Stimulated activated CD4-positive, alpha-beta T cell treated with anti-CD3 and anti-CD28 coated beads, Interleukin-12 subunit alpha, Interleukin-12 subunit beta, amount 100 ng/mL, for 48 hours (primary cell): Measurements from ENCODE around the gene KANSL1.

Experiments used
- DNase-seq, 3 donors: peaks; one replicate each; pipeline ENCODE4 v3.0.0-alpha.2; 2020; ENCODE audit warnings: low read depth in 2 of 3, low spot score in 1 of 3

KANSL1 gene

DNA sequence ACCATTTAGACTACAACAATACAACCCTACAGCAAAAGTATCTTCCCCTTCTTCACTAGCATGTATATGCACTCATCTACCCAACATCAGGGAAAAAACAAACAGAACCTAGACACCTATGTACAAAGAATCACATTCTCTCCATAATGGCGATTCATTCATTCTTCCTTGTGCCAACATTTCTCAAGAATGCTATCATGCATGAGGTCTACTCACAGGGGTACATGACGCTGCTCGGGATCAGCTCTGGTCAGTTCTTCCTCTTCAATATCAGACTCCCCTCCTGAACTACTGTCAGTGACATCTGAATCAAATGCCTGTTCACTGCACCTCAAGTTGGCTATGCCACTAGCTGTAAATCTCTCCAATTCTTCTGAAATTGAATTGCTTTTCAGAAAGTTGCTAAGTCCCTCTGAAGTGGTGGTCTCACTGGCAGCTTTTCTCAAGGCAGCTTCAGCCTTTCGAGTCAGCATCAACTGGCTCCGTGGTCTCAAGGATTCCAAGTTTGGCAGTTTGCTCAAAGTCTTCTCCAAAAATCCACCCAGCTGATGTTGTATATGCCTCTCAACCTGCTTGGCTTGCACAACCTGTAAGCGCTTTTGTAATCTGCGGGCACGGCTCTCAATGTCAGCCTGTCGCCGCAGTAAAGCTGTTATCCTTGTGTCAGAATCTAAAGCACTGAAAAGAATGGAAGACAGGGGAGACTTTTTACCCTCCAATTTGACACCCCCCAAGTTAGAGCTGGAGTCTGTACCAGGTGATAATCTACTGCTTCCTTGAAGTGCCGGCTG is 22.4 kb downstream of the KANSL1 start:
- DNase-seq: no peak

DNA sequence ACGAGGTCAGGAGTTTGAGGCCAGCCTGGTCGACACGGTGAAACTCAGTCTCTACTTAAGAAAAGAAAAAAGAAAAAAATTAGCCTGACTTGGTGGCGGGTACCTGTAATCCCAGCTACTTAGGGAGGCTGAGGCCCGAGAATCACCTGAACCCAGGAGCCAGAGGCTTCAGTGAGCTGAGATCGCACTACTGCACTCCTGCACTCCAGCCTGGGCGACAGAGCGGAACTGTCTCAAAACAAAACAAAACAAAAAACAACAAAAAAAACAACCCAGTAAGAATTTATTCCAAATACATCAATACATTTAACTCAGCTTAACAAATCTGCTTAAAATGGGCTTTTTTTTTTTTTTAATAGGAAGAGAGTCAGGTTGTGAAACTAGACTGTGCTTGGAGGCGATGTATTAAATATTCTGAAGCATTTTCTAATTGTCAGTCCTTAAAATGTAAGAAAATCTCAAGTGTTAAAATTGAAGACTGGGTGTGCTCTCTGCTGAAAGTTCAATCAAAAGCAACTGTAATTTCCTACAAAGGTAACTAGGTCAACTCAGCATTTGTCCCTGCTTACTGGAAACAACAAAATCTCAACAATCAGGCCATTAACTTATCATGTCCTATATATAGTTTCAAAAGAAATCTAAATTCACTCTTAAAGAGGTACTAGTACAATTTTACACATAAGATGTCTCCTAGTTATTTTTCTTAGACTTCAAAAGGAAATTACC is 23.2 kb downstream of the KANSL1 start:
- DNase-seq: no peak

DNA sequence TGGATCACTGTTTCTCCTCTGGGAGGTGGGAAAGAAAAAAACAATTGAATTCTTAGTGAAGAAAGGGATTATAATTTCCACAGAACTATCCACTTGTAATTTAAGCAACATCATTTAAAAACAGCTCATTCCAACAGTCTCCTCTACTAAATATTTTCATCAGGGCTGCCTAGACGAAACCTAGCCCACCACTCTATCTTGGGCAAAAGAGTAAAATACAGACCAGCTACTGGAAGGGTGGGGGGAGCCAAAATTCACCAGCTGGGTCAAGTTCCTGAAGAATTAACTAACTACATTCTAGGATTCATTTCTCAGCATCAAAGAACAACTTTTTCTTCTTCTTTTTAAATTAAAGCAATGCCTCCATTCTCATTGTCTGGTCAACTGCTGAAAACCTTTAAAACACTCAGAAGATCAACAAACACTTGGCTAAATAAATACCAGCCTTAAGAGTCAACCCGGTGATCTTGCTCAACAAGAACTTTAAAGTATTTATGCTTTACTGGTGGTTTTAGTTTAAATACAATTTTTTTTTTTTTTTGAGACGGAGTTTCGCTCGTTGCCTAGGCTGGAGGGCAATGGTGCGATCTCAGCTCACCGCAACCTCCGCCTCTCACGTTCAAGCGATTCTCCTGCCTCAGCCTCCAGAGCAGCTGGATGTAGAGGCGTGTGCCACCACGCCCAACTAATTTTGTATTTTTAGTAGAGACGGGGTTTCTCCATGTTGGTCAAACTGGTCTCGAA is 25.2 kb downstream of the KANSL1 start:
- no peak for DNase-seq

DNA sequence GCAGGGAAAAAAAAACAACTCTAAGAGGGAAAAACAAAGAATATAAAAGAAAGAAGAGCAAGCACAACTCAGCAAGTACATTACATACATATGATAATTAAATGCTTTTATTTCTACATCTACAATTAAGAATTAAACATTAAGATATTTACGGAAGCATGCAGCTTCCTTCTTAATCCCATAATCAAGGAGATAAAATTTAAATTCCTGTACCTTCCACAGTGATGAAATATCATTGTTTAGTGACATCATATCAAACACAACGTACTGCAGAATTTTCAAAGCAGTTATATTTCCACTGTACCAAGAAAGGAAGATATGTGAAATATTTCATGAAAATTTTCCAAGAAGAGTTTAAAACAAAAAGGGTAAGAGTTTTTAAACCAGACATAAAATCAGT is 26.0 kb downstream of the KANSL1 start:
- DNase-seq: no peak

DNA sequence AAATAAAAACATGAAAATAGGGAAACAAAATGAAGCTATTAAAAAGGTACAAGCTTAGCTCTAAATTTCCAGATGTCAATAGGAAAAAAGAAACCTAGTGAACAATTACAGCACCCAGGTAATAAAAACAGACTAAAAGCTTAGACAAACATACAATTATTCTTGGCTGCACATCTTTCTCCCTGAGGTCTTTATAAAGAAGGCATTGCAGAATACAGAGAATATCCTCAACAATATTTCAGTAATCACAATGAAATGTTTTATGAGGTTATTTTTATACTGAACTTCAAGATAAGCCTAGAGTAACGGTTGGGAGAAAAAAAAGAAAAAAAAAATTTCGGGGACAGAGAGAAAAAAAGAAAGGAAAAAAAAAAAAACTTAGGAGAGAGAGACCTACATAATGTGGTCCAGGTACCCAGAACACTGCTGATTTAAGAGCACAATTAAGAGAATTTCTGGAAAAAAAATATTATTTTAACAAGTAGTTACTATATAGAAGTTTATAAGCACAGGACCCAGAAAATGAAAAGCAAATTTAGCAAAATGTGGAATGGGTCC is 26.5 kb downstream of the KANSL1 start:
- no peak for DNase-seq

DNA sequence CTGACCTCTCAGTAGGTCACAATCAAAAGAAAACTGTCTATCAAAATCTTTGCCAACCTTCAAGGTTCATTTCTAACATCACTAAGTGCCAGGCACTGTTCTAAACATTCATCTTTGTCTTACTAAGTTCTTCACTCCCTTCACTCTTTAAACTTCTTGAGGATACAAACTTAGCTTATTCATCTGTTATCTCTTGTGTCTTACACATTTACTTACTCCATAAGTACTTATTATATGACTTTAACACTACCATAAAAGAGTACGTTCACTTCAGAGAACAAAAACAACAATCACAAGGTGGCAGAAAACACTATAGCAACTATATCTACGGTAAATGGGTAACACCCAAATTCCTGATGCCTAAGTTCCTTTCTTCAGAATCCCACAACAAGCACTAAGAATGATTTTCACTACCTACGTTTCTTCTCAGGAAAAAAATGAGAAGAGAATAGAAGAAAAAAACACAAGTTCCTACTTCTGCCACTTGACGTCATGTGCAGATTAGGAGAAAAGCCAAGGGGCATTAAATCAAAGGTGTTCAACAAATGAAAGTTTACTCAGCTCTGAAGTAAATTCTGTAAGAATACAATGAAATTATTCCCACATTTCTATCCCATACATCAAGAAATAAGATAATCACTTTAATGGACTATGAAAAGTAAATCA is 29.2 kb downstream of the KANSL1 start:
- DNase-seq: no peak

DNA sequence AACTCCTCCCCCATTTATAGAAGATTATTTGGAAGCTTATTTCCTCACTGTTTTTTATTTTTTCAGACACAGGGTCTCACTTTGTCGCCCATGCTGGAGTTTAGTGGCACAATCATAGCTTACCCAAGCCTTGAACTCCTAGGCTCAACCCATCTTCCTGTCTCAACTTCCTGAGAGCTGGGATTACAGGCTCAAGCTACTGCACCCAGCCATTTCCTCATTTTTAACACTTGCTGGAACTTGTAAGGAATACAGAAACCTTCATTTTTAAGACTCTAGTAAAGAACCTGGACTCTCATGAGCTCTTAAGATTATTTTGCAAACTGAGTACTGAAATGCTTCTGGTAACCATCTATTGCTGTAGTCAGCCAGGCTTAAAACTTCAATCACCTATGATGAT is 29.9 kb downstream of the KANSL1 start:
- no peak for DNase-seq

DNA sequence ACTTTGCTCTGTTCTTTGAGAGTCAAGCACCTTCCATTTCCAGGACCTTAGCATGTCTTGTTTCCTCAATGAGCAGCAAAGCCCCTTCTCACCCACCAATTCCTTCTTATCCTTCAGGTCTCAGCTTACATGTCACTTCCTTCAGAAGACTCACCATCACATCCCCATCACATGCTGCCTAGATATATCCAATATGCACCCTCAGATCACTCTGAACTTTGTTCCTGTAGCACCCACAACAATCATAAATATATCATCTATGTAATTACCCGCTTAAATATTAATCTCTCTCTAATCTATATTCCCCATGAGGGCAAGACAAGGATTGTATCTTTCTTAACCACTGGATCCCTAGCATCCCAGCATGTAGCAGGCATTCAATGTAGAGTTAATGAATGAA is 30.4 kb downstream of the KANSL1 start:
- no peak for DNase-seq

DNA sequence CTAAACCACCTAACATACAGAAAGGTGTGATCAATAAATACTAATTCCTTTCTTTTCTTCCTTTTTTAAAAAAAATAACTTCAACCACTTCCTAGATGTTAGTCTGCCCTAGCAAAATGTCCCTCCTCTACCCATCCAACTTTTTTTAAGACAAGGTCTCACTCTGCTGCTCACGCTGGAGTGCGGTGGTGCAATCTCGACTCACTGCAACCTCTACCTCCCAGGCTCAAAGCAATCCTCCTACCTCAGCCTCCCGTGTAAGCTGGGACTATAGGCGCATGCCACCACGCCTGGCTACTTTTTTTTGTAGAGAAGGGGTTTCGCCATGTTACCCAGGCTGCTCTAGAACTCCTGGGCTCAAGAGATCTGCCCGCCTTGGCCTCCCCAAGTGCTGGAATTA is 33.1 kb downstream of the KANSL1 start:
- no peak for DNase-seq

DNA sequence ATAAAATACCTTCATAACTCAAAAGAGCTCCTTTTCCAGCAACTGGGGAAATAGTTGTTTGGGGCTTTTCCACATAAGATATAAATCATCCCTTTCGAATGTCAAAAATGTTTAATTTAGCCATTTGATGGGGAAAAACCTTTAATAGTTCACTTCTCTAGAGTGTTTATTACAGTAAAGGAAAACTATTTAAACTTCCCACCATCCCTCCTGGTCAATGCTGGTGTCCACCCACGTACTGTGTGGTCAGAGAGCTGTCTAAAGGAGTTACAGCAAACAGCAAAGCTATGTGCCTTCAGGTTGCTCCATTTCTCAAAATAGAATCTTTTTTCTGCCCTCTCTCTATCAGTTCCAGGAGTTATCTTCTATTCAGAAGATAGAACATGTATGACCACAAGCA is 33.5 kb downstream of the KANSL1 start:
- no peak for DNase-seq

DNA sequence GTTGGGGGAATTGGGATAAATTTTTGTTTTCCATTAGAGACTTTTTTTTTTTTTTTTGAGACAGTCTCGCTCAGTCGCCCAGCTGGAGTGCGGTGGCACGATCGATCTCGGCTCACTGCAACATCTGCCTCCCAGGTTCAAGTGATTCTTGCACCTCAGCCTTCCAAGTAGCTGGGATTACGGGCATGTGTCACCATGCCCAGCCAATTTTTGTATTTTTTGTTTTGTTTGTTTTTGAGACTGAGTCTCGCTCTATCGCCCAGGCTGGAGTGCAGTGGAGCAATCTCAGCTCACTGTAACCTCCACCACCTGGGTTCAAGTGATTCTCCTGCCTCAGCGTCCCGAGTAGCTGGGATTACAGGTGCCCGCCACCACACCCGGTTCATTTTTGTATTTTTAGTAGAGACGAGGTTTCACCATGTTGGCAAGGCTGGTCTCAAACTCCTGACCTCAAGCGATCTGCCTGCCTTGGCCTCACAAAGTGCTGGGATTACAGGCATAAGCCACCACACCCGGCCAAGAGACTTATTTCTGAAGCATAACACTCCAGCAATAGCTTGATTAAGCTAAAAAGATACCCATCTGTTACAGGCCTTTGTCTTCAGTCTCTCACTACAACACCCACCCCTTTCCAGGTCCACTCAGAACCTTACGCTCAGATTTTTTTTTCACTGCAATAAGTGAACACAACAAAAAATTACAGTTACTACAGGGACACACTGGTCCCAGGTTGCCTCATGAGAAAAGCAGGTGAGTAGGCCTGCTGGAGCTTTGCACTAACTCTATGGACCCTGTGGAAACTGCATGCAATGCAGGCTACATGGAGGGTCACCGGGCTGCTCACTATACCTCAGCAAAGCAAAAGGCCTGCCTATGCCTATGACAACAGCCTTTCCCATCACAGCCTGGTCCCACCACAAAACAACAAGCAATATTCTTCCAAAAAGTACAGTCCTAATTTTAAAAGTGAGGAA is 34.6 kb downstream of the KANSL1 start:
- no peak for DNase-seq

DNA sequence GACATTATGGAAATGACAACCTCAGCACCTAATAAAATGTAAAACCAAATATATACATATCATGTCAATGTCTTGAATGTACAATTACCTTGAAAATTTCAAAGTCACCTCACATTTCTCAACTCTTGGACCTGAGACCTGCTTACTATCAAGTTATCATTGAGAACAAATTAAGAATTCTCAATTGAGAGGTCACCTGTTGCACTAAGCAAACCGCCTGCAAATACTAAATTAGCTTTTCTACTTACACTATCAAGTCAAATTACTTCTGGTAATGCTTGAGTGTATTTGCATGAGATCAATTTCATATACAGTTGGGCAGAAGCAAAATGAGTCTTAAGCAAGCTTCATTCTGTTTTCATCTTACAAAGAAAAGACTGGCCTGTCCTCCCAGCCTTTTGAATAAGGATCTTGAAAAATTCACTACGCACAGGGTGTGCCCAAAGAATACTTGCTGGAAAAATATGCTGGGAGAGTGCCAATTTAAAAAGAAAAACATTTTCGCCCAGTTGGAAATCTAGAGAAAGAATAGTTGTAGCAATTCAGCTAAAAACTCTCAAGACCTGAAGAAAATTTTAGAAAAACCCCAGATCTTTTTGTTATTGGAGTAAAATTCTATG is 35.7 kb downstream of the KANSL1 start:
- DNase-seq: no peak

DNA sequence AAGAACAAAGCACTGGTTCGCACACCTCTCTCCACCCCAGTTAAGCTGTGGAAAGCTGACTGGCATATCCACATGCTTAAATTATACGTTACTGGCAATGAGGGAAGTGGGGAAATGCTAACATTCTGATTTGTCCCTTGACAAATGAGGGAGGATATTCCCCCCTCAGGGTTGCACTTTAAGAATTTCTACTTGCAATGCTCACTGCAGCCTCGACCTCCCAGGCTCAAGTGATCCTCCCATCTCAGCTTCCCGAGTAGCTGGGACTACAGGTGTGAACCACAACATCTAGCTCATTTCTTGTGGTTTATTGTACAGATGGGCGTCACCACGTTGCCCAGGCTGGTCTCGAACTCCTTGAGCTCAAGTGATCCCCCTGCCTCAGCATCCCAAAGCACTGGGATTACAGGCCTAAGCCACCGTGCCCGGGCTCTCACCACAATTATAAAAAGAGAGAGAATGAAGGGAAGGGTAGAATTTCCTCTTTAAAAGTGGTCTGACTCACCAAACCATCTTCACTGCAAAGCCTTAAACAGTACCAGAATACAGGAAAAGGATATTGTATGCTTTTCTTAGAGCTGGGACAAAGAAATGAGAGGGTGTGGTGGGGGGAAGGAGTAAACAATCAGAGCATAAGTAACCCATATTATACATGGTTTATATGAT is 38.9 kb downstream of the KANSL1 start:
- peak in 2 of 3 donors; percentile 14 to 26 for DNase-seq

DNA sequence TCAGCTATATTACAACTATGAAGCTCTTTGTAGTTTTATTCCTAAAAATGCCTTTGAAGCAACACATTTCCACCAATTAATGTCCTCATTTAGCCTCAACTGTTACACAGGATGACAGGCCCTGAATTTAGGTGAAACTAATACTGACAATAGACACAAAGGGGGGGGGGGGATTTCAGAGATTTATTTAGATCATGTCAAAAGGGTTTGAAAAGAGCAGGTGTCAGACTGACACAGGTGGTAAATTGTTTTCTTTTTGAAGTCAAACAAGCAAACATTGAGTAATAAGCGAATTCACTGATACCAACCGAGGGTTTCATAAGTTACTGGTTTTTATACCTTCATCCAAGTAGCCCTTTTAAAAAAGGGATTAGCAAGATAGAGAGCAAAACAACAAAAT is 40.8 kb downstream of the KANSL1 start:
- DNase-seq: no peak

DNA sequence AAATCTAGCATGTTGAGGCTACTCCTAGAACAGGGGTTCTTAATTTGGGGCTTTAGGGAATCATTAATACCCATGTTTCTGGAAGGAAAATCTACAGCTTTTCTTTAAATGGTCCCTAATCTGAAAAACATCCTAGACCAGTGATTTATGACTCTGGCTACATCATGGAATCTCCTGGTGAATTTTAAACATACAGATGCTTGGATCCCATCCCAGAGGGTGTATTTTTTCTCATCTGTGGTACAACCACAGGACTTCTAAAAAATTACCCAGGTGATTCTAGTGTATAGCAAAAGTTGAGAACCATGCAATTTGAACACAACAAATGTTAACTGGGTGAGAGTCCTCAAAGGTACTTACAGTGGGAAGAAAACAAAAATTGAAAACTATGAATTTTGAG is 41.5 kb downstream of the KANSL1 start:
- DNase-seq: no peak

DNA sequence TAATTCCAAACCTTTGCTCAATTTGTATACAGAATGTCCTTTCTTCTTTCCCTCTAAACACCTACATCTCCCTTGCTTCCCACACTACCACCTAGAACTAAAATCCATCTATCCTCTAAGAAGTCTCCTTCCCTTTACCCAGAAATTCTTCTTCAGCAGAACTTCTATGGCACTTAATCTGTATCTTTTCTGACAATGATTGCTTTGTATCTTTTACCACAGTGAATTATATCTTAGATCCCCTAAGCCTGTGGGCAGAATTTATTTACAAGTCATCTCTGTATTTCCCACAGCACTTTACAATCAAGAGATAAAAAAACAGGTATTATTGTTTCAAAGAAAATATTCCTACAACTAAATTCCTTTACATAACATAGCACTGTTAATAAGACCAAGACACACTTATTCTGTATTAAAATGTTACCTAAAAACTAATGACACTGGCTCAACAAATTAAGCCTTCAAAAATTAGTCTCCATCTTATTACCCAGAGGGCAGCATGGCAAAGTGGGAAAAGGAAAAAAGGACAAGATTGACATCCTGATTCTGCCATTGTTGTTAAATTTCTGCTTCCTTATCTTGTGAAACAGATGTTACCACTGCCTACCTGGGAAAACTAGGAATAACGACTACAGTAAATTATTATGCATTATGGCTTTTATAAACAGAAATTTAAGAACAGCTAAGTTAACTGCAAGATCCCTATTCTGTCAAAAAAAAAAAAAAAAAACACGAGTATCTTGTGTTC is 42.8 kb downstream of the KANSL1 start:
- no peak for DNase-seq

DNA sequence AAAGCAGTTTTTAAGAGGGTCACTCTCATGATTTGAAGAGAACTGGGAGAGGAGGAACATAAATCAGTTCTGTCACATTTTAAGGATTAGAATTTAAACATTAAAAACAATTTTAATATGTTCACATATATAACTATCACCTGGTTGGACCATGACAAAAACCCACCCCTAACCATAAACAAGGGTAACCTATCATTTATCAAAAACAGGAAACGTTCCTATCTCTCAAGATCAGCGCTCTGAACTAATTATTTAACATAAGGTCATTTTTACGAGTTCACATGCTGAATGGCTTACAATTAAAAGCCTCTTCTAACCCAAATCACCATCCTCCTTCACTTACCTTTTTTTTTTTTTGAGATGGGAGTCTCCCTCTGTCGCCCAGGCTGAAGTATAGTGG is 45.0 kb downstream of the KANSL1 start:
- DNase-seq: no peak

DNA sequence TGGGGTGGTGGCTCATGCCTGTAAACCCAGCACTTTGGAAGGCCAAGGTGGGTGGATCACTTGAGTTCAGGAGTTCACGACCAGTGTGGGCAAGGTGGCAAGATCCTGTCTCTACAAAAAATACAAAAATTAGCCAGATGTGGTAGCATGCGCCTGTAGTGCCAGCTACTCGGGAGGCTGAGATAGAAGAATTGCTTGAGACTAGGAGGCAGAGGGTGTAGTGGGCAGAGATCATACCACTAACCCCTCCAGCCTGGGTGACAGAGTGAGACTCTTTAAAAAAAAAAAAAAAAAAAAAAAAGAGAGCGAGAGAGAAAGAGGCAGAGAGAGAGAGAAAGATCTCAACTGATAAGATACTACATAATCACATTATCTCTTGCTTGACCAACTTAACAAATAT is 45.9 kb downstream of the KANSL1 start:
- DNase-seq: peak in 1 of 3 donors; percentile 15
